PC-3 (cell line): ENCODE measurements around the gene MUC20.

Source experiments
- CTCF ChIP-seq: fragments of 300-600 bp; sonication (generic); conservative IDR thresholded peaks from 2 replicates; pipeline ENCODE4 v1.5.1; 2017; ENCODE audit warnings: antibody characterized with exemption, low read depth, mild to moderate bottlenecking, low read length
- EZH2 ChIP-seq: fragments of 300-600 bp; sonication (generic); IDR thresholded peaks from one replicate; pipeline ENCODE4 v1.6.1; 2017; ENCODE audit warnings: antibody characterized with exemption, mild to moderate bottlenecking, low read length; ENCODE audit not compliant: unreplicated experiment
- EZH2phosphoT487 ChIP-seq: fragments of 300-600 bp; sonication (generic); IDR thresholded peaks from 2 replicates; pipeline ENCODE4 v1.6.1; 2018; ENCODE audit warnings: mild to moderate bottlenecking, antibody characterized with exemption, low read length, borderline replicate concordance

GRCh38 chr3:195764961-195765706 lies 44.4 kb downstream of the MUC20 start:
- TF ChIP-seq CTCF (no peak), EZH2phosphoT487 (no peak), EZH2 (no peak)
